Caco-2 (cell line): Measurements from ENCODE around the gene GNAQ. TPM values are rescaled to one million over a fixed set of nuclear protein-coding genes. Genes with fewer than 3 reads are reported as not detected.

Experiments
- BruUV-seq: library from RNA; stranded (reverse); fragments of 400-500 nt; replicated peaks from 2 replicates; lab custom pipeline; 2021; lab: Mats Ljungman, UMichigan
- CTCF ChIA-PET: fragments of 300-600 bp; sonication (Branson Sonifier 250); formaldehyde crosslinking; loops from one replicate; lab custom pipeline; 2022; ENCODE audit warnings: antibody characterized with exemption; lab: Charles Lee
- POLR2A ChIA-PET: fragments of 300-600 bp; sonication (Branson Sonifier 250); formaldehyde crosslinking; loops from one replicate; lab custom pipeline; 2022; ENCODE audit warnings: antibody characterized with exemption; lab: Charles Lee
- DNase-seq, 2 experiments: peaks; one replicate each; pipeline versions ENCODE4 v3.0.0 to v3.0.0-alpha.2; 2020 to 2022
- H3K27me3 ChIP-seq: replicated peaks from 2 replicates; pipeline ENCODE4 v1.6.0; 2011; ENCODE audit warnings: low read length; ENCODE audit not compliant: control insufficient read depth, insufficient read depth
- H3K36me3 ChIP-seq: 2 replicates; pipeline ENCODE4 v1.5.1; 2011; ENCODE audit warnings: low read length; ENCODE audit not compliant: control insufficient read depth, insufficient read depth
- H3K4me1 ChIP-seq: fragments of 250-450 bp; sonication (Bioruptor Pico); 2 replicates; pipeline ENCODE4 v1.5.1; 2020; ENCODE audit warnings: mild to moderate bottlenecking
- H3K4me3 ChIP-seq: 2 replicates; pipeline ENCODE4 v1.5.1; 2011; ENCODE audit warnings: low read depth, mild to moderate bottlenecking, control low read depth, low read length
- H3K9me3 ChIP-seq: fragments of 250-450 bp; sonication (Bioruptor Pico); 2 replicates; pipeline ENCODE4 v1.5.1; 2020; ENCODE audit warnings: mild to moderate bottlenecking, moderate library complexity
- H3K27ac Mint-ChIP-seq: one replicate; pipeline ENCODE4 v1.8.0; 2022; ENCODE audit warnings: mixed read lengths; ENCODE audit not compliant: unreplicated experiment
- H3K27me3 Mint-ChIP-seq: one replicate; pipeline ENCODE4 v1.8.0; 2022; ENCODE audit warnings: mixed read lengths; ENCODE audit not compliant: insufficient read depth, unreplicated experiment
- H3K36me3 Mint-ChIP-seq: one replicate; pipeline ENCODE4 v1.8.0; 2022; ENCODE audit warnings: mild to moderate bottlenecking, mixed read lengths; ENCODE audit not compliant: insufficient read depth, unreplicated experiment
- H3K4me1 Mint-ChIP-seq: one replicate; pipeline ENCODE4 v1.8.0; 2022; ENCODE audit warnings: low read depth, mixed read lengths; ENCODE audit not compliant: unreplicated experiment
- H3K4me3 Mint-ChIP-seq: one replicate; pipeline ENCODE4 v1.8.0; 2022; ENCODE audit warnings: mild to moderate bottlenecking, moderate library complexity, mixed read lengths; ENCODE audit not compliant: unreplicated experiment
- H3K9me3 Mint-ChIP-seq: one replicate; pipeline ENCODE4 v1.8.0; 2022; ENCODE audit warnings: mixed read lengths; ENCODE audit not compliant: unreplicated experiment
- intact Hi-C: fragments of 100-400 bp; cut with micrococcal nuclease; formaldehyde crosslinking; loops from one replicate; pipeline ENCODE4 v1.10.0; 2022; ENCODE audit not compliant: unreplicated experiment
- total RNA-seq: library from RNA; stranded (reverse); gene quantifications from 2 replicates; pipeline ENCODE4 v1.2.3, GENCODE V29; 2022
- TF ChIP-seq, protein P1 (sequence below), 2 experiments: fragments of 200-600 bp in 1 of 2; IDR thresholded peaks; 1 replicate in 1 of 2; 2 replicates in 1 of 2; pipeline versions ENCODE4 v1.5.1 to v1.8.0; 2011 to 2022; ENCODE audit warnings: antibody characterized with exemption in 1 of 2, control low read depth in 1 of 2, inconsistent platforms in 1 of 2, low read depth in 1 of 2, low read length in 1 of 2, mild to moderate bottlenecking in 1 of 2, moderate library complexity in 1 of 2; ENCODE audit not compliant: insufficient read depth in 1 of 2, severe bottlenecking in 1 of 2, unreplicated experiment in 1 of 2

The GNAQ gene
- total RNA-seq, 1 experiment from 2014 or later: 10.1 TPM

GRCh38 chr9:77839459-77840140, 192.0 kb downstream of the GNAQ start:
- no peak overlapping the region for H3K27ac Mint-ChIP-seq
- no peaks in the 10 kb centered on the region for H3K36me3 ChIP-seq
- no peaks in the 10 kb centered on the region for H3K36me3 Mint-ChIP-seq
- TF ChIP-seq, protein P1, sequence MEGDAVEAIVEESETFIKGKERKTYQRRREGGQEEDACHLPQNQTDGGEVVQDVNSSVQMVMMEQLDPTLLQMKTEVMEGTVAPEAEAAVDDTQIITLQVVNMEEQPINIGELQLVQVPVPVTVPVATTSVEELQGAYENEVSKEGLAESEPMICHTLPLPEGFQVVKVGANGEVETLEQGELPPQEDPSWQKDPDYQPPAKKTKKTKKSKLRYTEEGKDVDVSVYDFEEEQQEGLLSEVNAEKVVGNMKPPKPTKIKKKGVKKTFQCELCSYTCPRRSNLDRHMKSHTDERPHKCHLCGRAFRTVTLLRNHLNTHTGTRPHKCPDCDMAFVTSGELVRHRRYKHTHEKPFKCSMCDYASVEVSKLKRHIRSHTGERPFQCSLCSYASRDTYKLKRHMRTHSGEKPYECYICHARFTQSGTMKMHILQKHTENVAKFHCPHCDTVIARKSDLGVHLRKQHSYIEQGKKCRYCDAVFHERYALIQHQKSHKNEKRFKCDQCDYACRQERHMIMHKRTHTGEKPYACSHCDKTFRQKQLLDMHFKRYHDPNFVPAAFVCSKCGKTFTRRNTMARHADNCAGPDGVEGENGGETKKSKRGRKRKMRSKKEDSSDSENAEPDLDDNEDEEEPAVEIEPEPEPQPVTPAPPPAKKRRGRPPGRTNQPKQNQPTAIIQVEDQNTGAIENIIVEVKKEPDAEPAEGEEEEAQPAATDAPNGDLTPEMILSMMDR (IDR thresholded peaks at IDR 0.05; ENCODE audit: insufficient read depth in 1 of 2, low read depth in 1 of 2, low read length in 1 of 2, severe bottlenecking in 1 of 2, unreplicated experiment in 1 of 2): no peak
- H3K4me1 Mint-ChIP-seq: no peaks in the 10 kb centered on the region
- intact Hi-C loops: no loop called here
- no peaks in the 10 kb centered on the region for H3K9me3 Mint-ChIP-seq
- ChIA-PET CTCF (no interaction called here), POLR2A (no interaction called here)
- H3K27me3 ChIP-seq: no peaks in the 10 kb centered on the region
- H3K4me3 ChIP-seq: no peak overlapping the region
- H3K4me3 Mint-ChIP-seq: no peak overlapping the region
- no TSS peak for BruUV-seq
- peak in 1 of 2 experiments; percentile 0 for DNase-seq
- no peaks in the 10 kb centered on the region for H3K27me3 Mint-ChIP-seq
- H3K9me3 ChIP-seq: no peaks in the 10 kb centered on the region
- no peaks in the 10 kb centered on the region for H3K4me1 ChIP-seq

DNA sequence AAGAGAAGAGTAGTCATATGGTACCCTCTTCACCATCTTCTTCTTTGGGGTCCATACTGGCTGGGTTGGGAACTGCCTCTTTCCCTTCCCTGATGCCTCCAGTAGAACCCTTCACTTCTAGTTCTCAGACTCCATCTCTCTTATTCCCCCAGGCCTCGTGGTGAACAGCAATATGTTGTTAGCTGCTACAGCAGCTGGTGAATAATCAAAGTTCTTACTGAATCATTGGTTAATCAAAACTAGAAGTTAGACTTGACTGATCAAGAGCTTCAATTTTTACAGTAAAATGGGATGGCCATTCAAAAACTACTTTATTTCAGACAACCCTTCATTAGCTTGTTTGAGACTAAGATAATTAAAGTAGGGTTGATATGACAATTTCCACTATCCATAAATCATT, 192.6 kb downstream of the GNAQ start:
- ChIA-PET CTCF (no interaction called here), POLR2A (no interaction called here)
- H3K9me3 ChIP-seq: no peaks in the 10 kb centered on the region
- H3K36me3 ChIP-seq: no peaks in the 10 kb centered on the region
- intact Hi-C loops: no loop called here
- TF ChIP-seq, protein P1 (IDR thresholded peaks at IDR 0.05; ENCODE audit: insufficient read depth in 1 of 2, low read depth in 1 of 2, low read length in 1 of 2, severe bottlenecking in 1 of 2, unreplicated experiment in 1 of 2): no peak
- no TSS peak for BruUV-seq
- no peaks in the 10 kb centered on the region for H3K27me3 ChIP-seq
- Mint-ChIP-seq H3K4me1 (no peaks in the 10 kb centered on the region), H3K4me3 (no peak overlapping the region), H3K9me3 (no peaks in the 10 kb centered on the region), H3K27me3 (no peaks in the 10 kb centered on the region), H3K36me3 (no peaks in the 10 kb centered on the region), H3K27ac (no peak overlapping the region)
- no peak overlapping the region for H3K4me3 ChIP-seq
- DNase-seq: no peak
- H3K4me1 ChIP-seq: no peaks in the 10 kb centered on the region

DNA sequence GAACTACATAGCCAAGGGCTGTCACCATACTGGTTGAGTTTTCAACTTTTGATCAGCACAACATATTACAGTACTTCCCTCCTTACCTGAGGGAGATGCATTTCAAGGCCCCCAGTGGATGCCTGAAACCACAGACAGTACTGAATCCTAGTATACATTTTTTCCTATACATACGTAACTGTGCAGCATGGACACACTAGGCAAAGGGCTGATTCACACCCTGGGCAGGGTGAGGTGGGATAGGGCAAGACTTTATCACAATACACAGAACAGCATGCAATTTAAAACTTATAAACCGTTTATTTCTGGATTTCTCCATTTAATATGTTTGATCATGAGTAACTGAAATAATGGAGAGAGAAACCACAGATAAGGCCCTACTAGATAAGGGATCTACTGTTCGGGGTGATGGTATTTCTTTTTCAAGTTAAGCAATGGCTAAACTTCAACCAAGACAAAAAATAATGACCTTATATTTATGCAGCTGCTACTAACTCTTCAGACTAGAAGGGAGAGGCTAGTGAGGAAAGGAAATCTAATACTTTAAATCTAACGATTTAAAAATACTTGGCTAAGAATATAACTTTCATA, 196.6 kb downstream of the GNAQ start:
- H3K9me3 ChIP-seq: no peaks in the 10 kb centered on the region
- Mint-ChIP-seq H3K27me3 (no peaks in the 10 kb centered on the region), H3K4me3 (no peak overlapping the region), H3K4me1 (no peaks in the 10 kb centered on the region), H3K27ac (no peak overlapping the region), H3K9me3 (no peaks in the 10 kb centered on the region), H3K36me3 (no peaks in the 10 kb centered on the region)
- no peaks in the 10 kb centered on the region for H3K27me3 ChIP-seq
- no TSS peak for BruUV-seq
- TF ChIP-seq, protein P1 (IDR thresholded peaks at IDR 0.05; ENCODE audit: insufficient read depth in 1 of 2, low read depth in 1 of 2, low read length in 1 of 2, severe bottlenecking in 1 of 2, unreplicated experiment in 1 of 2): no peak
- intact Hi-C loops: no loop called here
- H3K4me1 ChIP-seq: no peaks in the 10 kb centered on the region
- no peak overlapping the region for H3K4me3 ChIP-seq
- POLR2A ChIA-PET: no interaction called here
- no peaks in the 10 kb centered on the region for H3K36me3 ChIP-seq
- DNase-seq: no peak
- CTCF ChIA-PET: no interaction called here
